HepG2 (cell line): ENCODE results near the gene CRIM1. TPM values are rescaled to one million over a fixed set of nuclear protein-coding genes. Genes with fewer than 3 reads are reported as not detected.

Experiments used
- ATF2 ChIP-seq: sonication (generic); formaldehyde crosslinking; IDR thresholded peaks from 2 replicates; pipeline ENCODE4 v1.4.0; 2020; ENCODE audit warnings: missing genetic modification reagents
- GTF3A ChIP-seq: sonication (generic); formaldehyde crosslinking; conservative IDR thresholded peaks from 2 replicates; pipeline ENCODE4 v1.4.0; 2020; ENCODE audit warnings: mild to moderate bottlenecking, missing genetic modification reagents
- HMGA1 ChIP-seq: sonication (generic); formaldehyde crosslinking; conservative IDR thresholded peaks from 2 replicates; pipeline ENCODE4 v1.4.0; 2020; ENCODE audit warnings: missing genetic modification reagents
- MAF1 ChIP-seq: sonication (generic); formaldehyde crosslinking; IDR thresholded peaks from 2 replicates; pipeline ENCODE4 v1.5.0; 2020; ENCODE audit warnings: missing genetic modification reagents, borderline replicate concordance
- MLX ChIP-seq: IDR thresholded peaks from 2 replicates; pipeline ENCODE4 v1.6.1; 2016
- NCOA2 ChIP-seq: sonication (generic); formaldehyde crosslinking; IDR thresholded peaks from 2 replicates; pipeline ENCODE4 v1.8.0; 2022; ENCODE audit warnings: inconsistent platforms
- NFATC3 ChIP-seq: sonication (generic); formaldehyde crosslinking; IDR thresholded peaks from 2 replicates; pipeline ENCODE4 v1.5.1; 2020; ENCODE audit warnings: mild to moderate bottlenecking, missing genetic modification reagents
- NRL ChIP-seq: sonication (generic); formaldehyde crosslinking; IDR thresholded peaks from 2 replicates; pipeline ENCODE4 v1.5.0; 2020; ENCODE audit warnings: missing genetic modification reagents, mild to moderate bottlenecking, moderate library complexity, borderline replicate concordance
- PHB2 ChIP-seq: fragments of 450-650 bp; IDR thresholded peaks from 2 replicates; pipeline ENCODE4 v1.6.1; 2018; ENCODE audit not compliant: partially characterized antibody
- RBAK ChIP-seq: sonication (generic); formaldehyde crosslinking; IDR thresholded peaks from 2 replicates; pipeline ENCODE4 v1.5.1; 2020; ENCODE audit warnings: mild to moderate bottlenecking, missing genetic modification reagents
- RBFOX2 ChIP-seq: fragments of 200-400 bp; formaldehyde crosslinking; IDR thresholded peaks from 2 replicates; pipeline ENCODE4 v1.6.1; 2017; ENCODE audit warnings: low read depth, mild to moderate bottlenecking, low read length
- REST ChIP-seq, 2 experiments: IDR thresholded peaks; 2 replicates each; pipeline ENCODE4 v1.6.1; 2011 to 2012; ENCODE audit warnings: low read length in 2 of 2, borderline replicate concordance in 1 of 2, low read depth in 1 of 2, mild to moderate bottlenecking in 1 of 2, moderate library complexity in 1 of 2
- TBX2 ChIP-seq: sonication (generic); formaldehyde crosslinking; IDR thresholded peaks from 2 replicates; pipeline ENCODE4 v1.5.0; 2020; ENCODE audit warnings: missing genetic modification reagents, mild to moderate bottlenecking, borderline replicate concordance
- ZBTB49 ChIP-seq: sonication (generic); formaldehyde crosslinking; IDR thresholded peaks from 2 replicates; pipeline ENCODE4 v1.4.0; 2020; ENCODE audit warnings: missing genetic modification reagents, borderline replicate concordance
- ZKSCAN1 ChIP-seq: fragments of 150-350 bp; IDR thresholded peaks from 2 replicates; pipeline ENCODE4 v1.6.1; 2014; ENCODE audit warnings: low read length
- ZMYM3 ChIP-seq: sonication (generic); formaldehyde crosslinking; IDR thresholded peaks from 2 replicates; pipeline ENCODE4 v1.5.1; 2020; ENCODE audit warnings: mild to moderate bottlenecking, missing genetic modification reagents
- ZNF282 ChIP-seq: fragments of 450-650 bp; IDR thresholded peaks from 2 replicates; pipeline ENCODE4 v1.6.1; 2018; ENCODE audit not compliant: partially characterized antibody
- ZNF33A ChIP-seq: sonication (generic); formaldehyde crosslinking; IDR thresholded peaks from 2 replicates; pipeline ENCODE4 v1.5.1; 2020; ENCODE audit warnings: missing genetic modification reagents, mild to moderate bottlenecking, moderate library complexity, borderline replicate concordance
- ZNF432 ChIP-seq: sonication (generic); formaldehyde crosslinking; IDR thresholded peaks from 2 replicates; pipeline ENCODE4 v1.5.0; 2020; ENCODE audit warnings: missing genetic modification reagents, mild to moderate bottlenecking, borderline replicate concordance
- ZNF513 ChIP-seq: sonication (generic); formaldehyde crosslinking; conservative IDR thresholded peaks from 2 replicates; pipeline ENCODE4 v1.5.0; 2020; ENCODE audit warnings: missing genetic modification reagents
- ZNF549 ChIP-seq: sonication (generic); formaldehyde crosslinking; IDR thresholded peaks from 2 replicates; pipeline ENCODE4 v1.5.0; 2020; ENCODE audit warnings: missing genetic modification reagents
- ZSCAN12 ChIP-seq: sonication (generic); formaldehyde crosslinking; IDR thresholded peaks from 2 replicates; pipeline ENCODE4 v1.9.0; 2021; ENCODE audit warnings: mild to moderate bottlenecking, missing genetic modification reagents
- polyA plus RNA-seq, 8 experiments: library from polyadenylated mRNA; depleted of rRNA in 3 of 8; stranded (reverse) in 7 of 8; unstranded in 1 of 8; fragments of >200 nt; fragmentation: Illumina TruSeq in 4 of 8; extraction: Trizol in 4 of 8; gene quantifications; 2 replicates each; pipeline versions ENCODE4 v1.2.1 to v1.2.3, GENCODE V29; 2011 to 2016; ENCODE audit warnings: low read depth in 4 of 8, missing spikeins in 1 of 8, mixed read lengths in 1 of 8; ENCODE audit not compliant: insufficient read depth in 1 of 8
- total RNA-seq, 5 experiments: library from RNA; depleted of rRNA; stranded (reverse); fragments of >200 nt; fragmentation: Illumina TruSeq; extraction: Trizol; gene quantifications; 2 replicates each; pipeline ENCODE4 v1.2.3, GENCODE V29; 2016; ENCODE audit warnings: low read depth in 1 of 5

The CRIM1 gene
- total and polyA plus RNA-seq, 2 of the 13 experiments (the other 11 are each of a cell fraction or from before 2014, with no cell fraction given): 39.1 to 69.9 TPM

GRCh38 chr2:36376319-36376765 lies 20.8 kb downstream of the CRIM1 start (continued):
- TF ChIP-seq TBX2 (CRISPR knock-in tag) (no peak), REST (IDR thresholded peaks at IDR 0.05; ENCODE audit: borderline replicate concordance in 1 of 2, low read depth in 1 of 2, low read length in 2 of 2) (peak in 1 of 2 experiments; percentile 32; a peak in 1 of 4 replicates), ZBTB49 (CRISPR knock-in tag) (no peak), RBAK (CRISPR knock-in tag) (no peak), ZNF282 (no peak), GTF3A (CRISPR knock-in tag) (no peak), NCOA2 (CRISPR knock-in tag) (peak; percentile 55; the same call in 1 of the 2 replicates), ZSCAN12 (CRISPR knock-in tag) (no peak), ATF2 (CRISPR knock-in tag) (peak; percentile 54; the same call in 1 of the 2 replicates), PHB2 (no peak), NRL (CRISPR knock-in tag) (no peak), MLX (CRISPR knock-in tag) (no peak), MAF1 (CRISPR knock-in tag) (no peak), HMGA1 (CRISPR knock-in tag) (no peak), ZNF432 (CRISPR knock-in tag) (no peak), ZNF33A (no peak), ZKSCAN1 (no peak), ZNF549 (CRISPR knock-in tag) (no peak), ZMYM3 (peak; percentile 49; the same call in 1 of the 2 replicates), ZNF513 (no peak), NFATC3 (CRISPR knock-in tag) (no peak), RBFOX2 (no peak)
- TF ChIP-seq, all 625 proteins: peak for 106
